ENCODE measurements around the gene RELB. TPM values are rescaled to one million over a fixed set of nuclear protein-coding genes. Genes with fewer than 3 reads are reported as not detected.
"Not testable (repeated sequence)": the region's sequence is repeated elsewhere in the genome, so short reads cannot be mapped to it uniquely, and the experiment has no call there.

Gene RELB
- 24.8 and 41.4 TPM in 2 replicates for total RNA-seq (2014; rRNA removed; shearing (Covaris generic); ENCODE audit: low replicate concordance)

DNA sequence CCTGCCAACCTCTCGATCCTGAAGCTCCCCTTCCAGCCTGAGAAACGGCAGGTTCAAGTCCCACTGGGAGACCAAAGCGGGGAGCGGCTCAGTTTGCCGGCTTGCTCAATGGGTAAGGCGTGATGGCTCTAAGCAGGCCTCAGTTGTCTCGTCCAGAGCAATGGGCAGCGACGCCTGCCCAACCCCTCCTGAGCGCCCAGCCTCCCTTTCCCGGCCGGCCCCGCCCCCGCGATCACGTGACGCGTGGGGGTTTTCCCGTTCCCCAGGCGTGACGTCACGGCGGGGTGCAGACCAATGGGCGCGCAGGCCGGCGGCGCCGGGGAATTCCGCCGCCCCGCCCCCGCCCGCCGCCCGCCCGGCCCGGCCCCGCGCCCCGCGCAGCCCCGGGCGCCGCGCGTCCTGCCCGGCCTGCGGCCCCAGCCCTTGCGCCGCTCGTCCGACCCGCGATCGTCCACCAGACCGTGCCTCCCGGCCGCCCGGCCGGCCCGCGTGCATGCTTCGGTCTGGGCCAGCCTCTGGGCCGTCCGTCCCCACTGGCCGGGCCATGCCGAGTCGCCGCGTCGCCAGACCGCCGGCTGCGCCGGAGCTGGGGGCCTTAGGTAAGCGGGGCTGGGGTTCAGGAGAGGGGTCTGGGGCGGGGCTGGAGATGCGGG is at the start of gene RELB:
Gene RELB (plus strand): TSS at position 378 of the 653 bp plus-strand sequence. CDS start 116 bp downstream, at position 494.
- peak; percentile 88 for DNase-seq (ENCODE audit: low read depth)
- in situ Hi-C loops (cut with HindIII; ENCODE audit: low pct_unique_long_range_greater_than_20kb, low sequenced_read_pairs): no loop called here

GRCh38 chr19:44954278-44954648 is 47.0 kb upstream of the RELB start:
- no peak for DNase-seq (ENCODE audit: low read depth)
- in situ Hi-C loops (cut with HindIII; ENCODE audit: low pct_unique_long_range_greater_than_20kb, low sequenced_read_pairs): no loop called here

GRCh38 chr19:44954649-44955504 is 46.4 kb upstream of the RELB start, which contains the start of gene CLPTM1:
CLPTM1 (plus strand) TSS chr19:44955380; CDS start chr19:44955396, 16 bp downstream.
- peak; percentile 98 for DNase-seq (ENCODE audit: low read depth)
- in situ Hi-C loops (cut with HindIII; ENCODE audit: low pct_unique_long_range_greater_than_20kb, low sequenced_read_pairs): no loop called here

GRCh38 chr19:44955505-44956439 is 45.5 kb upstream of the RELB start:
- no peak for DNase-seq (ENCODE audit: low read depth)
- in situ Hi-C loops (cut with HindIII; ENCODE audit: low pct_unique_long_range_greater_than_20kb, low sequenced_read_pairs): no loop called here

GRCh38 chr19:44957526-44957925 is 43.7 kb upstream of the RELB start:
- in situ Hi-C loops (cut with HindIII; ENCODE audit: low pct_unique_long_range_greater_than_20kb, low sequenced_read_pairs): no loop called here
- no peak for DNase-seq (ENCODE audit: low read depth)

- no peak for DNase-seq (ENCODE audit: low read depth)
- in situ Hi-C loops (cut with HindIII; ENCODE audit: low pct_unique_long_range_greater_than_20kb, low sequenced_read_pairs): no loop called here
Measured at GRCh38 chr19:44958090-44958489, 43.2 kb upstream of the RELB start.

- DNase-seq (ENCODE audit: low read depth): no peak
- in situ Hi-C loops (cut with HindIII; ENCODE audit: low pct_unique_long_range_greater_than_20kb, low sequenced_read_pairs): no loop called here
Measured at GRCh38 chr19:44959691-44960090, 41.6 kb upstream of the RELB start.

DNA sequence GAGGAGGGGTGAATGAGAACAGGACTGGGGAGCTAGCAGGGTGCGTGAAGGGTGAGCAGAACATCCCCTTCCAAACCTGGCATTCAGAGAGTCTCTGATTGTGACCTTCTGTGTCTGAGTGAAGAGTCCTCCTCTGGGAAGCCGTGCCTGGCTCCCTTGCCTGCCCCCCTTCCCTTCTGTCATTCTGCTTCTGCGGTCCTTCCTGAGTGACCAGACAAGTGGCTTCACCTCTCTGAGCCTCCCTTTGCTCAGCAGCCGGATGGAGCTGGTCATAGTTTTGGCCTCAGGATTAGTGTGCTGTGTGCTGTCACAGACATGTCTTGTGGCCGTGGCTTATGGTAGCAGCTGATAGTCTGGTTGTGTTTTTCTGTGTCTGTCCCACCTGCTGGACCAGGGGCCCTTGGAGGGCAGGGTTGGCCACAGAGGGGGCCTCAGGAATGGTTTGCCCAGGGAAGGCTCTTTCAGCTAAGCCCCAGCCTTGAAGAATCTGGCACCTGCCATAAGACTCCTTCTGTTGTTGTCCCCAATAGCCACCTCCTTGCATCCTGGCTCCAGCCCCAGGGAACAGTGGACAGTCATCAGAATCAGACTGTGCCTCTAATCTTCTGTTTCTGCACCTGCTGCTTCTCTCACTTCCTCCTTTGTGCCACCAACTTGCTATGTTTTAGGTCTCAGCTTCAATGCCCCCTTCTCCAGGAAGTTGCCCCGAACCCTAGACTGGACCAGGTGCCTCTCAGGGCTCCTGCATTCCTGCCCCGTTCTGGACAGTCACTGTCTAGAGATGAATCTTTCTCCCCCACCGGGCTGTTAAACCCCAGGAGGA is 40.1 kb upstream of the RELB start:
- in situ Hi-C loops (cut with HindIII; ENCODE audit: low pct_unique_long_range_greater_than_20kb, low sequenced_read_pairs): no loop called here
- DNase-seq (ENCODE audit: low read depth): no peak

- in situ Hi-C loops (cut with HindIII; ENCODE audit: low pct_unique_long_range_greater_than_20kb, low sequenced_read_pairs): no loop called here
- no peak for DNase-seq (ENCODE audit: low read depth)
Measured at GRCh38 chr19:44961821-44962220, 39.4 kb upstream of the RELB start.

- in situ Hi-C loops (cut with HindIII; ENCODE audit: low pct_unique_long_range_greater_than_20kb, low sequenced_read_pairs): no loop called here
- no peak for DNase-seq (ENCODE audit: low read depth)
Measured at GRCh38 chr19:44968118-44968517, 33.1 kb upstream of the RELB start.

DNA sequence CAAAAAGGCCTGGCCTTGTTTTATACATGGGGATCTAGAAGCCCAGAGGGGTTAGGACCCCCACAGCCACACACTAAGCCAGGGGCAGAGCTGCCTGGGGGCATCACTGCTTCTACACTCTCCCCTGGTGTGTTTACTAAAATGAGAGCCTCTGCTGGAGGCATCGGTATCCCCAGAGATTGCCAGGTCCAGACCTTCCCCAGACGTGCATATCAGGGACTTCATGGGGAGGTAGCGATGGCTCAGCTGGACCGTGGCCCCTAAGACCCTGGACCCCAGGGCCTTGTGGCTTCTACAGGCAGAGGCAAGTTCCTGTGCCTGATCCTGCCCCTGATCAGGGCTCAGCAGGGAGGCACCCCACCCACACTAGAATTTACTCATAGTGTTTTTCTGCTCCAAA is 32.6 kb upstream of the RELB start:
- in situ Hi-C loops (cut with HindIII; ENCODE audit: low pct_unique_long_range_greater_than_20kb, low sequenced_read_pairs): no loop called here
- no peak for DNase-seq (ENCODE audit: low read depth)

- in situ Hi-C loops (cut with HindIII; ENCODE audit: low pct_unique_long_range_greater_than_20kb, low sequenced_read_pairs): no loop called here
- DNase-seq (ENCODE audit: low read depth): no peak
Measured at GRCh38 chr19:44969437-44969836, 31.8 kb upstream of the RELB start.

DNA sequence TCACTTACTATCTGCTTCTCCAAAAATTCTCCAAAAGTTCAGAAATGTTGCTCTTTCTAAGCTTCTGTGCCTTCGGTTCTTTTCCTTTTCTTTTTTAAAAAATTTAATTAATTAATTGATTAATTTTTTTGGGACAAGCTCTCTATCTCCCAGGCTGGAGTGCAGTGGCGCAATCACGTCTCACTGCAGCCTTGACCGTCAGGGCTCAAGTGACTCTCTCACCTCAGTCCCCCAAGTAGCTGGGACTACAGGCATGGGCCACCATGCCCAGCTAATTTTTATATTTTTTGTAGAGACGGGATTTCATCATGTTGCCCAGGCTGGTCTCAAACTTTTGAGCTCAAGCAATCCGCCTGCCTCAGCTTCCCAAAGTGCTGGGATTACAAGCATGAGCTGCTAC is 29.8 kb upstream of the RELB start:
- DNase-seq (ENCODE audit: low read depth); in situ Hi-C loops (cut with HindIII; ENCODE audit: low pct_unique_long_range_greater_than_20kb, low sequenced_read_pairs): not testable (repeated sequence)

- no peak for DNase-seq (ENCODE audit: low read depth)
- in situ Hi-C loops (cut with HindIII; ENCODE audit: low pct_unique_long_range_greater_than_20kb, low sequenced_read_pairs): no loop called here
Measured at GRCh38 chr19:44972802-44973201, 28.5 kb upstream of the RELB start.

GRCh38 chr19:44973982-44974735 is 27.1 kb upstream of the RELB start:
- in situ Hi-C loops (cut with HindIII; ENCODE audit: low pct_unique_long_range_greater_than_20kb, low sequenced_read_pairs): no loop called here
- no peak for DNase-seq (ENCODE audit: low read depth)

DNA sequence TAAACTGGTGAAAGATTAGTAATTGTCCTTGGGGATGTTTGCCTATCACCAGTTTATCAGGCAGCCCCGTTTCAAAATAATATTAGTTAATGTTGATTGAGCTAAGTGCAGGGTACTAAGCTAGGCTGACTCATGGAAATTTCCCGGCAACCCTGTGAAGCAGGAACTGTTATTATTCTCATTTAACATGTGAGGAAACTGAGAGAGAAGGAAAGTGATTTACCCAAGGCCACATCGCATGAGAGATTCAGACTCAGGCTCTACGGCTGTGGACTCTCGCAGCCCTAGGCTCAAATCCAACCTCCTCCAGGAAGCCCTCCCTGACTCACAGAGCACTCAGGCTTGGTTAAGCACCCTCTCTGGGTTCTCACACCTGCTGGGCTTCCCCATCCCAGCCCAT is 26.4 kb upstream of the RELB start:
- in situ Hi-C loops (cut with HindIII; ENCODE audit: low pct_unique_long_range_greater_than_20kb, low sequenced_read_pairs): no loop called here
- DNase-seq (ENCODE audit: low read depth): no peak

GRCh38 chr19:44975444-44975843 is 25.8 kb upstream of the RELB start:
- DNase-seq (ENCODE audit: low read depth): no peak
- in situ Hi-C loops (cut with HindIII; ENCODE audit: low pct_unique_long_range_greater_than_20kb, low sequenced_read_pairs): no loop called here

Data from Caki2 (cell line).